CD8-positive, alpha-beta memory T cell (primary cell): ENCODE measurements around the gene COPG1. TPM values are rescaled to one million over a fixed set of nuclear protein-coding genes. Genes with fewer than 3 reads are reported as not detected.
"Not testable (repeated sequence)": the region's sequence is repeated elsewhere in the genome, so short reads cannot be mapped to it uniquely, and the experiment has no call there.

Source experiments
- CTCF ChIA-PET: fragments of 350-600 bp; sonication (Branson Sonifier 250); formaldehyde crosslinking; loops from one replicate; lab custom pipeline; 2021; ENCODE audit warnings: antibody characterized with exemption; lab: Charles Lee
- POLR2A ChIA-PET: fragments of 350-600 bp; sonication (Branson Sonifier 250); formaldehyde crosslinking; loops from one replicate; lab custom pipeline; 2021; ENCODE audit warnings: antibody characterized with exemption; lab: Charles Lee
- DNase-seq, 5 donors: peaks; one replicate each; pipeline versions ENCODE4 v3.0.0 to v3.0.0-alpha.2; 2020 to 2022; ENCODE audit warnings: mixed read lengths in 1 of 5
- H3K27ac ChIP-seq: one replicate; pipeline ENCODE4 v1.7.0; 2013; ENCODE audit warnings: low read depth, mild to moderate bottlenecking, low read length, moderate library complexity
- H3K27me3 ChIP-seq: 2 replicates; pipeline ENCODE4 v1.7.0; 2013; ENCODE audit warnings: low read length, mild to moderate bottlenecking; ENCODE audit not compliant: insufficient read depth, poor library complexity, severe bottlenecking
- H3K36me3 ChIP-seq: 2 replicates; pipeline ENCODE4 v1.7.0; 2013; ENCODE audit warnings: mild to moderate bottlenecking, low read length, moderate library complexity; ENCODE audit not compliant: insufficient read depth
- H3K4me1 ChIP-seq: 2 replicates; pipeline ENCODE4 v1.7.0; 2013; ENCODE audit warnings: mild to moderate bottlenecking, low read length, moderate library complexity; ENCODE audit not compliant: insufficient read depth
- H3K4me3 ChIP-seq: 2 replicates; pipeline ENCODE4 v1.7.0; 2013; ENCODE audit warnings: mild to moderate bottlenecking, low read length
- H3K9me3 ChIP-seq: 2 replicates; pipeline ENCODE4 v1.7.0; 2013; ENCODE audit warnings: mild to moderate bottlenecking, low read length
- H3K27ac Mint-ChIP-seq, 8 donors: one replicate each; pipeline ENCODE4 v1.8.0; 2020 to 2021; ENCODE audit warnings: mixed read lengths in 8 of 8, mild to moderate bottlenecking in 6 of 8, inconsistent platforms in 3 of 8, moderate library complexity in 3 of 8
- H3K27me3 Mint-ChIP-seq, 2 donors: one replicate each; pipeline ENCODE4 v1.8.0; 2020 to 2021; ENCODE audit warnings: mixed read lengths in 2 of 2, mild to moderate bottlenecking in 1 of 2, moderate library complexity in 1 of 2
- H3K36me3 Mint-ChIP-seq, 3 donors: one replicate each; pipeline ENCODE4 v1.8.0; 2020 to 2021; ENCODE audit warnings: mixed read lengths in 3 of 3, inconsistent platforms in 1 of 3, mild to moderate bottlenecking in 1 of 3
- H3K4me1 Mint-ChIP-seq, 3 donors: one replicate each; pipeline ENCODE4 v1.8.0; 2020 to 2021; ENCODE audit warnings: mixed read lengths in 3 of 3, inconsistent platforms in 1 of 3, mild to moderate bottlenecking in 1 of 3
- H3K4me3 Mint-ChIP-seq, 7 donors: one replicate each; pipeline ENCODE4 v1.8.0; 2020 to 2021; ENCODE audit warnings: mixed read lengths in 7 of 7, mild to moderate bottlenecking in 6 of 7, moderate library complexity in 4 of 7, inconsistent platforms in 2 of 7
- H3K9me3 Mint-ChIP-seq, 5 donors: one replicate each; pipeline ENCODE4 v1.8.0; 2020 to 2022; ENCODE audit warnings: mixed read lengths in 5 of 5, mild to moderate bottlenecking in 3 of 5, moderate library complexity in 2 of 5, inconsistent platforms in 1 of 5
- polyA plus RNA-seq: library from polyadenylated mRNA; unstranded; fragments of 300-500 nt; fragmentation: Illumina TruSeq; gene quantifications from one replicate; pipeline ENCODE4 v1.2.3, GENCODE V29; 2021
- total RNA-seq, 2 experiments: library from RNA; stranded (reverse); gene quantifications; one replicate each; pipeline ENCODE4 v1.2.3, GENCODE V29; 2021

Gene COPG1
- total and polyA plus RNA-seq, 3 experiments from 2014 or later, result 101 to 136 (median 134) TPM

GRCh38 chr3:129234441-129234840 lies 15.0 kb upstream of the COPG1 start:
- H3K36me3 ChIP-seq, result no peaks in the 10 kb centered on the region
- H3K4me3 Mint-ChIP-seq, result no peak overlapping the region
- no peaks in the 10 kb centered on the region for H3K9me3 ChIP-seq
- ChIA-PET POLR2A (no interaction called here), CTCF (no interaction called here)
- H3K4me1 ChIP-seq, result peaks cover 10% of the 10 kb centered on the region
- no peak for DNase-seq
- no peak overlapping the region for H3K27ac Mint-ChIP-seq
- H3K9me3 Mint-ChIP-seq, result no peaks in the 10 kb centered on the region
- H3K27me3 ChIP-seq, result no peaks in the 10 kb centered on the region
- H3K27me3 Mint-ChIP-seq, result no peaks in the 10 kb centered on the region
- no peak overlapping the region for H3K27ac ChIP-seq
- H3K4me1 Mint-ChIP-seq, result peaks cover 7 to 12% (median 9%) of the 10 kb centered on the region in 3 donors
- H3K36me3 Mint-ChIP-seq, result no peaks in the 10 kb centered on the region
- H3K4me3 ChIP-seq, result no peak overlapping the region

DNA sequence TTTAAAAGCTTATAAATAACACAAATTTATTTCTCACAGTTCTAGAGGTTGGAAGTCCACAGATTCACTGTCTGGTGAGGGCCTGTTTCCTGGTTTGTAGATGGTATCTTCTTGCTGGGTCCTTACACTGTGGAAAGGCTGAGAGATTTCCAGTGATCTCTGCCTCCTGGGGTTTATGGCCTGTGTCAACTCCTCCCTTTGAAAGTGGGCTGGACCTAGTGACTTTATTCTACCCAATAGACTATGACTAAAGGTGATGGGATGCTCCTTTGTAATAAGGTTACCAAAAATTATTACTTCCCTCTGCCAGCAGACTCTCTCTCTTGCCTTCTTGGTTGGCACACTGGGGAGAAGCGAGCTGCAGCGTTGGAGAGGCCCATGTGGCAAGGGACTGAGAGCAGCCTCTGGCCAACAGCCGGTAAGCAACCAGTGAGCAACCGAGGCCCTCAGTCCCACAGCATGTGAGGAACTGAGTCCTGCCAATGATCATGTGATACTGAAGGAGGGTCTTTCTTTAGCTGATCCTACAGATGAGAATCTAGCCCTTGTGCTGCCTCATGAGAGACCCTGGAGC lies 14.0 kb upstream of the COPG1 start:
- Mint-ChIP-seq H3K36me3 (no peaks in the 10 kb centered on the region), H3K4me1 (peaks cover 7 to 16% (median 9%) of the 10 kb centered on the region in 3 donors), H3K9me3 (no peaks in the 10 kb centered on the region), H3K4me3 (no peak overlapping the region), H3K27ac (peak overlapping the region in 2 of 8 donors; percentile 42 to 91), H3K27me3 (peaks cover 0 to 4% of the 10 kb centered on the region in 2 donors)
- Histone ChIP-seq H3K9me3 (no peaks in the 10 kb centered on the region), H3K27ac (no peak overlapping the region), H3K4me3 (no peak overlapping the region), H3K36me3 (no peaks in the 10 kb centered on the region), H3K4me1 (peaks cover 16% of the 10 kb centered on the region), H3K27me3 (no peaks in the 10 kb centered on the region)
- ChIA-PET POLR2A (no interaction called here), CTCF (interaction anchor here (1.8 to 2.1 kb wide), 2 partner anchors 13 to 265 kb away, joined by 3 to 6 read pairs; no protein-coding TSS in a partner anchor)
- no peak for DNase-seq

DNA sequence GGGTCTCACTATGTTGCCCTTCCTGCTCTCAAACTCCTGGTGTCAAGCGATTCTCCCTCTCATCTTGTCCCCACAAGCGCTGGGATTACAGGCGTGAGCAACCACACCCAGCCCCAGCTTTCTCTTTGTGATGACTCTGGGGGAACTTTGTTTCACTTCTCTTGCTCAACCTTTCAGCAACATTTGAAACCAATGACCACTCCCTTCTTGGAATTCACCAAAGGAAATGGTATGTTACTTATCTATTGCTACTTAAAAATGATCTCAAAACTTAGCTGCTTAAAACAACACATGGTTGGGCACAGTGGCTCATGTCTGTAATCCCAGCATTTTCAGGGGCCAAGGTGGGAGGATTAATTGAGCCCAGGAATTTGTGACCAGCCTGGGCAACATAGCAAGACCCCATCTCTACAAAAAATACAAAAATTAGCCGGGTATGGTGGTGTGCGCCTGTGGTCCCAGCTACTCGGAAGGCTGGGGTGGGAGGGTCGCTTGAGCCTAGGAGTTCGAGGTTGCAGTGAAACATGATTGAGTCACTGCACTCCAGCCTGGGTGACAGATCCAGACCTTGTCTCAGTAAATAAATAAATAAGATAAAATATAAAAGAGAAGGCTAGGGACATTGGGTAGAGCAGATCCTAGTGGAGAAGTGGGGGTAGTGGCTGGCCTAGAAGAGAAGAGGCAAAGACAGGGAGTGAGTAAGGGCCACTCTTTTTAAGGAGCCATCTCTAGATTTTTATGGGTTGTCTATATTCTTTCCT lies 10.3 kb upstream of the COPG1 start:
- H3K36me3 Mint-ChIP-seq, result no peaks in the 10 kb centered on the region

DNA sequence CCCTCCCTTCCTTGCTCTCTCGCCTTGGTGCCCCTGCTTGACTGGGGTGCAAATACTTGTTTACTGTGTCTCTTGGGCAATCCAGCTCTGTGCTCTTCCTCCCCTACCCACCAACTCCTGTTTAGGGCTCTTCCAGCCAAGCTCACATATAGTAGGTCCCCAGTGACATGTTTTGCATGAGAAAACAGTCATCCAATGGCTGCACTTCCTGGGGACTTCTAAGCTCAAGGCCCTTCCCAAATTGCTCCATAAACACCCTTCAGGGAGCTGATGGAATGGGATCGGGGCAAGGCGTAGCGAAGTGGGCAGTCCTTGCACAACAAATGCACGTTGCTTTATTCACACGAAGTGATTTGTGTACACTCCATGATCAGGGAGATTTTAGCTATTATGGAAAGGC lies 9.4 kb upstream of the COPG1 start:
- ChIA-PET CTCF (interaction anchor here (0.9 to 3.2 kb wide), 5 partner anchors 9 to 269 kb away, joined by 3 to 15 read pairs (median 4); partner anchors contain the start of gene COPG1), POLR2A (no interaction called here)
- H3K27me3 Mint-ChIP-seq, result peaks cover 1 to 4% of the 10 kb centered on the region in 2 donors
- peaks cover 16% of the 10 kb centered on the region for H3K4me1 ChIP-seq
- no peaks in the 10 kb centered on the region for H3K27me3 ChIP-seq
- H3K4me3 Mint-ChIP-seq, result no peak overlapping the region
- no peak overlapping the region for H3K4me3 ChIP-seq
- H3K36me3 Mint-ChIP-seq, result no peaks in the 10 kb centered on the region
- no peak for DNase-seq
- H3K4me1 Mint-ChIP-seq, result peaks cover 3 to 12% (median 6%) of the 10 kb centered on the region in 3 donors
- no peaks in the 10 kb centered on the region for H3K9me3 Mint-ChIP-seq
- peak overlapping the region in 3 of 8 donors; percentile 24 to 76 (median 69) for H3K27ac Mint-ChIP-seq
- H3K9me3 ChIP-seq, result no peaks in the 10 kb centered on the region
- H3K36me3 ChIP-seq, result no peaks in the 10 kb centered on the region
- H3K27ac ChIP-seq, result no peak overlapping the region

More for the DNA sequence above, 10.3 kb upstream of the COPG1 start:
- H3K9me3 ChIP-seq, result no peaks in the 10 kb centered on the region
- no peaks in the 10 kb centered on the region for H3K9me3 Mint-ChIP-seq
- peak overlapping the region in 1 of 7 donors; percentile 47 for H3K4me3 Mint-ChIP-seq
- H3K4me1 Mint-ChIP-seq, result peaks cover 3 to 12% (median 6%) of the 10 kb centered on the region in 3 donors
- no peak overlapping the region for H3K4me3 ChIP-seq
- H3K27ac Mint-ChIP-seq, result peak overlapping the region in 3 of 8 donors; percentile 43 to 57 (median 43)
- no peak for DNase-seq
- H3K4me1 ChIP-seq, result peaks cover 16% of the 10 kb centered on the region
- H3K27me3 ChIP-seq, result no peaks in the 10 kb centered on the region
- no peaks in the 10 kb centered on the region for H3K36me3 ChIP-seq
- H3K27ac ChIP-seq, result peak overlapping the region; percentile 33
- CTCF ChIA-PET, result interaction anchor here (1.1 to 3.2 kb wide), 5 partner anchors 10 to 269 kb away, joined by 3 to 15 read pairs (median 4); partner anchors contain the start of gene COPG1
- POLR2A ChIA-PET, result no interaction called here
- peaks cover 1 to 4% of the 10 kb centered on the region in 2 donors for H3K27me3 Mint-ChIP-seq

DNA sequence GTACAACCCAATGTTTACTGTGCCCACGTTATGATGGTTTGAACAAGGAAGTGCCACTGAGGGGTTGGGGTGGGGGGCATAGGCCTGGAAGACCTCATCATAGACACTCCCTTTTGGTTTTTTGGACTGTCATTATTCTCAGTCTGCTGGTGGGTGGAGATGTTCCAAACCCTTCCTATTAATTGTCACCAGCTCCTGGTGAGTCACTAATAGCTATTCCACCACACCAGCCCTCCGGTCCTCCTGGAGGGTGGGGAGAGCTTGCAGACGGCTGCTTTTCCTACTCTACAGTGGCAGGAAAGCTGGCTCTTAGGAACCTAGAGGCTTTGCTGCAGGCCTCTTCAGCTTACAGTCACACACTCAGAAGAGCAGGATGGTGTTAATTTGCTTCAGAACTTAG lies 9.0 kb upstream of the COPG1 start:
- Histone ChIP-seq H3K4me3 (no peak overlapping the region), H3K27ac (no peak overlapping the region), H3K36me3 (no peaks in the 10 kb centered on the region), H3K9me3 (no peaks in the 10 kb centered on the region), H3K27me3 (no peaks in the 10 kb centered on the region), H3K4me1 (peaks cover 20% of the 10 kb centered on the region)
- Mint-ChIP-seq H3K4me1 (peaks cover 4 to 14% (median 7%) of the 10 kb centered on the region in 3 donors), H3K27me3 (peaks cover 1 to 4% of the 10 kb centered on the region in 2 donors), H3K27ac (peak overlapping the region in 1 of 8 donors; percentile 15), H3K4me3 (no peak overlapping the region), H3K9me3 (no peaks in the 10 kb centered on the region), H3K36me3 (no peaks in the 10 kb centered on the region)
- no peak for DNase-seq
- ChIA-PET POLR2A (no interaction called here), CTCF (interaction anchor here (0.9 to 3.2 kb wide), 5 partner anchors 9 to 270 kb away, joined by 3 to 15 read pairs (median 4); partner anchors contain the start of gene COPG1)

GRCh38 chr3:129245141-129245540 lies 4.3 kb upstream of the COPG1 start:
- H3K27me3 Mint-ChIP-seq, result peaks cover under 1 to 3% of the 10 kb centered on the region in 2 donors
- no peaks in the 10 kb centered on the region for H3K9me3 ChIP-seq
- no peak overlapping the region for H3K4me3 Mint-ChIP-seq
- H3K4me1 ChIP-seq, result peaks cover 19% of the 10 kb centered on the region
- H3K36me3 ChIP-seq, result no peaks in the 10 kb centered on the region
- H3K4me3 ChIP-seq, result no peak overlapping the region
- no peak overlapping the region for H3K27ac Mint-ChIP-seq
- peaks cover 26 to 31% (median 27%) of the 10 kb centered on the region in 3 donors for H3K4me1 Mint-ChIP-seq
- no peak overlapping the region for H3K27ac ChIP-seq
- POLR2A ChIA-PET, result no interaction called here
- H3K27me3 ChIP-seq, result no peaks in the 10 kb centered on the region
- no peak for DNase-seq
- no peaks in the 10 kb centered on the region for H3K9me3 Mint-ChIP-seq
- CTCF ChIA-PET, result interaction anchor here (0.6 to 10.0 kb wide), 33 partner anchors 8 to 450 kb away, joined by 3 to 143 read pairs (median 5); partner anchors contain the start of genes CFAP92, GP9 and RAB43
- H3K36me3 Mint-ChIP-seq, result peaks cover 0 to 12% (median 0%) of the 10 kb centered on the region in 3 donors

- POLR2A ChIA-PET, H3K27me3 ChIP-seq, H3K9me3 ChIP-seq, H3K27ac ChIP-seq, H3K4me3 ChIP-seq, H3K27me3 Mint-ChIP-seq, H3K9me3 Mint-ChIP-seq, H3K36me3 ChIP-seq: not testable (repeated sequence)
- peak; percentile 38 to 79 (median 71) for DNase-seq
- peaks cover 25% of the 10 kb centered on the region for H3K4me1 ChIP-seq
- CTCF ChIA-PET, result interaction anchor here (0.6 to 10.0 kb wide), 37 partner anchors 9 to 451 kb away, joined by 3 to 143 read pairs (median 5); partner anchors contain the start of genes CFAP92, GP9, IFT122 and RAB43
- H3K27ac Mint-ChIP-seq, result peak overlapping the region in 3 of 8 donors; percentile 14 to 37 (median 19)
- H3K36me3 Mint-ChIP-seq, result peaks cover 0 to 17% (median 0%) of the 10 kb centered on the region in 3 donors
- peaks cover 31 to 37% (median 33%) of the 10 kb centered on the region in 3 donors for H3K4me1 Mint-ChIP-seq
- H3K4me3 Mint-ChIP-seq, result peak overlapping the region in 2 of 7 donors; percentile 49 to 71
These were observed 3.6 kb upstream of the COPG1 start for GRCh38 chr3:129245641-129246306.
